GM12878 (cell line): ENCODE results near the gene NRXN3.

Experiments
- BHLHE40 ChIP-seq, 2 experiments: fragments of 450-650 bp in 1 of 2; IDR thresholded peaks; 2 replicates each; pipeline ENCODE4 v1.6.1; 2011 to 2017; ENCODE audit warnings: low read depth in 2 of 2, borderline replicate concordance in 1 of 2, improper control_type of control experiment in 1 of 2, low read length in 1 of 2, mild to moderate bottlenecking in 1 of 2
- KLF5 ChIP-seq: fragments of 450-650 bp; IDR thresholded peaks from 2 replicates; pipeline ENCODE4 v1.6.1; 2014; ENCODE audit warnings: mild to moderate bottlenecking; ENCODE audit not compliant: partially characterized antibody
- RFX5 ChIP-seq: IDR thresholded peaks from 2 replicates; pipeline ENCODE4 v1.6.1; 2011; ENCODE audit warnings: low read depth, low read length, improper control_type of control experiment
- SMARCA5 ChIP-seq: fragments of 450-650 bp; IDR thresholded peaks from 2 replicates; pipeline ENCODE4 v1.6.1; 2017; ENCODE audit warnings: mild to moderate bottlenecking
- SPI1 ChIP-seq: IDR thresholded peaks from 2 replicates; pipeline ENCODE4 v1.6.1; 2011; ENCODE audit warnings: low read depth, mild to moderate bottlenecking, low read length, moderate library complexity, borderline replicate concordance; ENCODE audit not compliant: insufficient read depth
- YY1 ChIP-seq: IDR thresholded peaks from 2 replicates; pipeline ENCODE4 v1.6.1; 2011; ENCODE audit warnings: low read depth, mild to moderate bottlenecking, low read length
- TF ChIP-seq, protein P1 (sequence below), 3 experiments: IDR thresholded peaks in 2 of 3; conservative IDR thresholded peaks in 1 of 3; 2 replicates each; pipeline ENCODE4 v1.5.1; 2011; ENCODE audit warnings: low read depth in 3 of 3, low read length in 3 of 3, mild to moderate bottlenecking in 3 of 3, control low read depth in 2 of 3, moderate library complexity in 2 of 3, inconsistent platforms in 1 of 3, mixed read lengths in 1 of 3; ENCODE audit not compliant: control insufficient read depth in 2 of 3, insufficient read depth in 1 of 3; ENCODE audit errors: extremely low read depth in 1 of 3

DNA sequence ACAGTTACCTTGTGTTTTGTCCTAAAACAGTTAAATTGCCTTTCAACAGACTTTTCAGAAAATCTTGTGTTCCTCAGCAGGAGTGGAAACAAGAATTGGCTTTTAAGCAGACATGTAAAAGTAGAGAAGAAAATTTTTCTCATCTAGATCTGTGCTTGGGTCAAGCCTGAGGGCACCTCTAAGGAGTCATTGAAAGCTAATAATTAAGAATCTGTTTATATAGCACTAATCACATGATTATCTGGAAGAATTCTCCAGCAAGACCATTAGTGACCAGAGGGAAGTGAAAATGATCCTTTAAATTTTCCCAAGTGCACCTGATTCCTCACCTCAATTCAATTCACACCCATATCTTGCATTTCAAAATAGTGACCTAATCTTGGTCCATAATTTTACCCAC is 1746.1 kb downstream of the NRXN3 start:
- no peak for TF ChIP-seq RFX5
- TF ChIP-seq KLF5: no peak
- TF ChIP-seq, protein P1, sequence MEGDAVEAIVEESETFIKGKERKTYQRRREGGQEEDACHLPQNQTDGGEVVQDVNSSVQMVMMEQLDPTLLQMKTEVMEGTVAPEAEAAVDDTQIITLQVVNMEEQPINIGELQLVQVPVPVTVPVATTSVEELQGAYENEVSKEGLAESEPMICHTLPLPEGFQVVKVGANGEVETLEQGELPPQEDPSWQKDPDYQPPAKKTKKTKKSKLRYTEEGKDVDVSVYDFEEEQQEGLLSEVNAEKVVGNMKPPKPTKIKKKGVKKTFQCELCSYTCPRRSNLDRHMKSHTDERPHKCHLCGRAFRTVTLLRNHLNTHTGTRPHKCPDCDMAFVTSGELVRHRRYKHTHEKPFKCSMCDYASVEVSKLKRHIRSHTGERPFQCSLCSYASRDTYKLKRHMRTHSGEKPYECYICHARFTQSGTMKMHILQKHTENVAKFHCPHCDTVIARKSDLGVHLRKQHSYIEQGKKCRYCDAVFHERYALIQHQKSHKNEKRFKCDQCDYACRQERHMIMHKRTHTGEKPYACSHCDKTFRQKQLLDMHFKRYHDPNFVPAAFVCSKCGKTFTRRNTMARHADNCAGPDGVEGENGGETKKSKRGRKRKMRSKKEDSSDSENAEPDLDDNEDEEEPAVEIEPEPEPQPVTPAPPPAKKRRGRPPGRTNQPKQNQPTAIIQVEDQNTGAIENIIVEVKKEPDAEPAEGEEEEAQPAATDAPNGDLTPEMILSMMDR (IDR thresholded peaks at IDR 0.05 in 2 of 3, conservative IDR thresholded peaks at IDR 0.05 in 1 of 3; ENCODE audit: control insufficient read depth in 2 of 3, extremely low read depth in 1 of 3, insufficient read depth in 1 of 3, low read depth in 3 of 3, low read length in 3 of 3): no peak
- no peak for TF ChIP-seq SMARCA5
- no peak for TF ChIP-seq BHLHE40 (IDR thresholded peaks at IDR 0.05; ENCODE audit: borderline replicate concordance in 1 of 2, low read depth in 2 of 2, low read length in 1 of 2)
- no peak for TF ChIP-seq SPI1
- no peak for TF ChIP-seq YY1
